HG03439 (cell line): Measurements from ENCODE around the gene SEPTIN10.
"Not testable (repeated sequence)": the region's sequence is repeated elsewhere in the genome, so short reads cannot be mapped to it uniquely, and the experiment has no call there.

Experiments
- ATAC-seq: cut with Tn5 transposase; IDR thresholded peaks from one replicate; pipeline ENCODE4 v1.9.1; 2021; ENCODE audit warnings: mild to moderate bottlenecking, moderate library complexity; ENCODE audit not compliant: unreplicated experiment

The SEPTIN10 gene

DNA sequence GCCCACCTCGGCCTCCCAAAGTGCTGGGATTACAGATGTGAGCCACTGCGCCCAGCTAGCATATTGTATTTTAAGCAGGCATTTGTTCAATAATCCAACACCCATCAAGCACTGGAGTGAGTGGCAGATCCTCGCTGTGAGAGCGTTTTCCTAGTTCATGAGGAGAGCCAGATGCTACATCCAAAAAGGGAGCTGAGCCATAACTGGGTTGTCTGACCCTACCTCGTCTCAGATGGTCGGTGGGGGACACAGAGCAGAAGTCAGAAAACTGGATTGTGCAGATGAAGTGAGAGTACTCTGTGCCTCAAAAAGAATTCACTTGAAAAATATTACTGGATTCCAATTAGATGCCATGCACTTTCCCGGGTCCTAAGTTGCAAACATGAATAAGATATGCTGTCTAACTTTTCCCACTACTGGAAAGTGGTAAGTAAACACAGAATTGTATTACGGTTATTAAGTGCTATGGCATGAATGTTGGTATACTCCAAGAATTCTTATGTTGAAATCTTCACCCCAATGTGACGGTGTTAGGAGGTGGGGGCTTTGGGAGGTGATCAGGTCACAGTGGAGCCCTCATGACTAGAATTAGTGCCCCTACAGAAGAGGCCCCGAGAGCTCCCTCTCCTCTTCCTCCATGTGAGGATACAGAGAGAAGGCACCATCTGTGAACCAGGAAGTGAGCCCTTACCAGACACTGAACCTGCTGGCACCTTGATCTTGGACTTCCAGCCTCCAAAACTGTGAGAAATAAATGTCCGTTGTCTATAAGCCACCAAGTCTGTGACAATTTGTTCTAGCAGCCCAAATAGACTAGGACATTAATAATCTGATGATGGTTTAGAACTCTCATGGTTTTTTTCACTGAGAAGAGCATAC lies 21.9 kb upstream of the SEPTIN10 start:
- no peak for ATAC-seq

DNA sequence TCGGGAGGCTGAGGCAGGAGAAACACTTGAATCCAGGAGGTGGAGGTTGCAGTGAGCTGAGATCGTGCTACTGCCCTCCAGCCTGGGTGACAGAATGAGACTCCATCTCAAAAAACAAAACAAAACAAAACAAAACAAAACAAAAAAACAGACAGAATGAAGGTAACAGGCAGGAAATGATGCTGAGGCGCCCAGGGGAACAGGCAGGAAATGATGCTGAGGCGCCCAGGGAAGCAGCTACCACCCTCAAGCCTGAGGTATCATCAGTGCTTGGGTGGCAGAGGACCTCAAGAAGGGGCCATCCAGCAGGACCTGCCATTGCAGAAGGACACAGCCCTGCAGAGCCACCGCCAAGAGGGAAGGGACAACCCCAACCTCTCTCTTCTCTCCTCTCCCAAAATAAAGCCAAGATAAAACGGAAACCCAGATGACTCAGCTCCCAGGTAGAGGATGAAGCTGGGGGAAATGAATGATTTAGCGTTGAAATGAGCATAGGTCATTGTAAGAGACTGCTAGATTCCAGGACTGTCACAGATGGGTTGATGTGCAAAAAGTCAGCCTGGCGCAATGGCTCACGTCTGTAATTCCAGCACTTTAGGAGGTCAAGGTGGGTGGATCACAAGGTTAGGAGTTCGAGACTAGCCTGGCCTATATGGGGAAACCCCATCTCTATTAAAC lies 19.7 kb upstream of the SEPTIN10 start:
- ATAC-seq: no peak

DNA sequence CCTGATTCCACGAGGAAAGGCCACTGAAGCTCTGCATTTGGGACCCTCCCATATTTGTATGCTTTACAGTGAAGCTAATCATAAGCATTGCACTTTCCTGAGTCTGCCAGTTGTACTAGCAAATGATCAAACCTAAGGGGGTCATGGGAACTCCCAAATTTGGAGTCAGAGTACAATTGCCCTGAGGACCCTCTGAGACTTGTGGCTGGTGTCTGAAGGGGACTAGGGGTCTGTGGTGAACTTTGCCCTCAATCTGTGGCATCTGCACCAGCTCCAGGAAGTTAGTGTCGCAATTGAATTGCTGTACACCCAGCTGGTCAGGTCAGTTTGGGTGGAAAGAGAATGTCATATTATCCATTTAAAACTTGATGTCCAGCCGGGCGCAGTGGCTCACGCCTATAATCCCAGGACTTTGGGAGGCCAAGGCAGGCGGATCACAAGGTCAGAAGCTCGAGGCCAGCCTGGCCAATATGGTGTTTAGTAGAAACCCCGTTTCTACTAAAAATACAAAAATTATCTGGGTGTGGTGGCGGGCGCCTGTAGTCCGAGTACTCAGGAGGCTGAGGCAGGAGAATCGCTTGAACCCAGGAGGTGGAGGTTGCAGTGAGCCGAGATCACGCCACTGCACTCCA lies 18.5 kb upstream of the SEPTIN10 start:
- ATAC-seq: no peak

DNA sequence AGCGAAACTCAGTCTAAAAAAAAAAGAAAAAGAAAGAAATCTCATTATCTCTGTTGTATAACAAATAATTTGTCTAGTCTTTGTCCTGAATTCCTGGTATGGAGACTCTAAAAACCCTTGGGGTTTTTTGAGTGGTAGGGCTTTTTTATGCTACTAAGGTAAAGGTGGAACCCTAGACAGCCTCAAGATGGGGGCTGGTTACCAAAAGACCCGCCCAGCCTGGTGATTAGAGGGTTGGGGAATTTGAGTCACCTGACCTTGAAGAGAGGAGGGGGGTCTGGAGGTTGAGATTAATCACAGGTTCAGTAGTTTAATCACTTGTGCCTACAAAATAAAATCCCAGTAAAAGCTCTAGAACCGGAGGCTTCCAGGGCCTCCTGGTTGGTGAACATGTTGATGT lies 18.0 kb upstream of the SEPTIN10 start:
- ATAC-seq: no peak

DNA sequence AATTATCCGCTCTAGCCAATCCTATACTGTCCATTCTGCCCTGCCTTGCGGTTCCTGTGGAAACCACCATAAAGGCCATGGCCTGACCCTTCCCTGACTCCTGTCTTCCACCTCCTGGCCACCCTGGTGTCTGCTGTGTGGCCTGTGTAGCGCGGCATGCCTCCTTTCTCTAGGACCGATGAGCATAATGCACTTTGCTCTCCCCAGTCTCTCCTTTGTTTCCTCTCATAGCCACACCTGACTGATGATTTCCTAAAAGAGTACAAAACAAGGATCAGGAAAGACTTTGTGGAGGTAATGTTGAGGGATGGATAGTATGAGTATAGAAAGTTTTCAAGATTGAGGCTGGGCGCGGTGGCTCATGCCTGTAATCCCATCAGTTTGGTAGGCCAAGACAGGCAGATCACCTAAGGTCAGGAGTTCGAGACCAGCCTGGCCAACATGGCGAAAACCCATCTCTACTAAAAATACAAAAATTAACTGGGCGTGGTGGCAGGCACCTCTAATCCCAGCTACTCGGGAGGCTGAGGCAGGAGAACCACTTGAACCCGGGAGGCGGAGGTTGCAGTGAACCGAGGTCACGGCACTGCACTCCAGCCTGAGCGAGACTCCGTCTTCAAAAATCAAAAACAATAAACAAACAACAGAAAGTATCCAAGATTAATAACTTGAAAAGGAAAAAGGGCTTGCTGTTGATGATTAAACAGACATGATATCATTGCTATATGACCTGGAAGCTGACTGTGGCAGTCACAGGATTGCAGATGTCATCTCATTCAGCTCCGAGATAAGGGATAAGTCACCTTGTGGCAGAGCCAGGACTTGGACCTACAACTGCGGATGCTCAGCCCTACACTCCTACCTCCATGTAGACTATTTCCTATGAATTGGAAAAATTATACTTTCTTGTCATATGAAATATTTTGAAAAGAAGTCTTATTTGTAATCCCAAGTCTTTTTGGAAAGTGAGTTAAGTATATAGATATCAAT lies 17.0 kb upstream of the SEPTIN10 start:
- no peak for ATAC-seq

DNA sequence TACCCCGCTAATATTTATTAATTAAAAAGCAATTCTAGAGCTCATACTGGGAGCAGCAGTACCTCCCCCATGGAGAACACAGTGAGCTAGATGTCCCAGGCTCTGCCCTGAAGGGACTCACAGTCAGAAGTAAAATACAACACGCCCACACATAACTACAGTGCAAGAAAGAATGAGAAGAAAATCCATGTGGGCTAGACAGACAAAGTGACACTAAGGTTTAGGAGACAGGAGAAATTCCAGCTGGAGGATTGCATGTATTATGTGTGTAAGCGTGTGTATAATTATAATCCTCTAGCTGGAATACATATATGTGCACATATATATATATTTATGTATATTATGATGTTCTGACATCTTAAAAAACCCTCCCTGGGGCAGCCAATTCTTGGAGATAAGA lies 16.1 kb upstream of the SEPTIN10 start:
- no peak for ATAC-seq

DNA sequence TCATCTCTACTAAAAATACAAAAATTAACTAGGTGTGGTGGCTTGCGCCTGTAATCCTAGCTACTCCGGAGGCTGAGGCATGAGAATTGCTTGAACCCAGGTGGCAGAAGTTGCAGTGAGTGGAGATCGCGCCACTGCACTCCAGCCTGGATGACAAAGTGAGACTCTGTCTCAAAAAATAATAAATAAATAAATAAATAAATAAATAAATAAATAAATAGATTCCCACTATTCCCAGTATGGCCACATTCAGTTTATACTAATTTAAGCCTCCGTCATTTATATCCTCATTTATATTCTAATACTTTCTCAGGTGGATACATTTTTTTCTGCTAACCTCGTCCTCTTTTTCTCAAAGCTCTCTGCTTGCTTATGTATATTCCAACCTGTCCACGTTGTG lies 14.6 kb upstream of the SEPTIN10 start:
- ATAC-seq: not testable (repeated sequence)

DNA sequence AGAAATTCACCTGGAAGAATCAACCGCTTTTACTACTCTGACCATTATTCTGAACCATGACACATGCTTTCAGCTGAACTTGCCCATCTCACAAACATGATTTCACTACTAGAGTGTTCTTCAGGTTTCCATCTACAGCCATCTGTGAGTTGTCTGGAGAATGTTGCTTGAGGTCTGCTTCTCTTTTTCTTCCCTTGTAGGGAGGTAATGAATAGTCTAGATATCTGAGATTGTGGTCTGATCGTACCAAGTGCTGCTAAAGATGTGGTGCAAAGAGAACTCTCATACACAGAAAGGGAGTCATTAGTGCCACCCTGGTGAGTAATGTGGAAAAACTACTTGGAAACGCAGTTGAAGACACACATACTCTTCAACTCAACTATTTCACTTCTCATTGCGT lies 10.6 kb upstream of the SEPTIN10 start:
- no peak for ATAC-seq

DNA sequence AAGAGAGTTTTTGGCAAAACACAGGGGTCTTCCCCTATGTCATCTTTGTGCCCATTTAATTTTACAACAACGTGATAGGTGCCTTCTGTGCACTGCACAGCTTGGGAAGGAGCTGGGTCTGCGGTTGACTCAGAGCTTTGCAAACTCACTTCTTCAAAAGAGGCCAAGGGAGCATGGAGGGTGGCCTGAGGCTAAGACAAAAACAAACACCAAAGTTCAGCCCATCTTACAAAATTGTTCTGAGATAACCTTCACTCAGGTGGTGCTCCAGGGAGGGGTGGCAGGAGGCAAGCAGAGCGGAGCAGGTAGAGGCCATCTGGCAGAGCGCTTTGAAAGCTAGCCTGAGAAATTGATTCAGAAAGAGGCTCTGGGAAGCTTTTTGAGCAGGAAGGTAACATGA lies 10.2 kb upstream of the SEPTIN10 start:
- no peak for ATAC-seq

DNA sequence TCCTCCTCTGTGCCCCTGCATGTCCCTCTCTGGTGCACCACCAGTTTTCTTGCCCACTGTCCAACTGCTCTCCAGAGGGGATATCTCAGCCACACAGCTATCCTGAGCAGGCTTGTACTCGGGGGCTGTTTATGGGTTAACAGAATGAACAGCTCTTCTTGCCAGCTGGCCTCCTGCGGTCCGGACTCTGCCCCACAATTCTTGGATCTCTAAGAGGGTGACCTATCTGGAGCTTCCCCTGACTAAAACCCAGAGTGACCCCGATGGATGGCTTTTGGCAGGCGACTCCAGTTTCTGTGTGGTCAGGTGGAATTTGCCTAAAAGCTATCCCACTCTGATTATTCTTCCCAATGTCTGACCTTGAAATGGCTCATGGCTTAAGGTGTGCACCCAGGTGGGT lies 9.5 kb upstream of the SEPTIN10 start:
- no peak for ATAC-seq

DNA sequence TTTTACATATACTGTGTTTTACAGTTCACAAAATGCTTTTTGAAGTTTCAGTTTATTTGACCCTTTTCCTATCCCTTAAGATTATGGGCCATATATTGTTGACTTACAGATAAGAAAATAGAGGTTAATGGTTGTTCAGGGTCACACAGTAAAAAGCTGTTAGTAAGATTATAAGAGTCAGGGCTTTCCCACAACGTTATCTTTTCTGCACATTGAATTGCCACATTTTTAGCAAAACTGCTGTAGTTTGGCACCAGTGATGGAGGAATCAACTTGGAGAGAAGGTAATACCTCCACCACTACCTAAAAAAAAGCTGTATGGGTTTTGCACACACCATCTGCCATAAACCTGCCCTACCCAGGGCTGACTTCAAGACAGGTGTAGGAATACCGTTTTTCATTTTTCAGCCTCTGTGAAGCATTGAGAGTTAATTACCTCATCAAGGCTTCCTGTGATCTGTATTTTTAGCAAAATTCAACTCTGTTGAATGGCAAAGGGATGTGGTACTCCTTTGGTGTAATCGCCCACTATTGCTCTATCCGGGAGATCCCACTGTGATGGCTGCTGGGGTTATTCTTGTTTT lies 5.4 kb upstream of the SEPTIN10 start:
- no peak for ATAC-seq

DNA sequence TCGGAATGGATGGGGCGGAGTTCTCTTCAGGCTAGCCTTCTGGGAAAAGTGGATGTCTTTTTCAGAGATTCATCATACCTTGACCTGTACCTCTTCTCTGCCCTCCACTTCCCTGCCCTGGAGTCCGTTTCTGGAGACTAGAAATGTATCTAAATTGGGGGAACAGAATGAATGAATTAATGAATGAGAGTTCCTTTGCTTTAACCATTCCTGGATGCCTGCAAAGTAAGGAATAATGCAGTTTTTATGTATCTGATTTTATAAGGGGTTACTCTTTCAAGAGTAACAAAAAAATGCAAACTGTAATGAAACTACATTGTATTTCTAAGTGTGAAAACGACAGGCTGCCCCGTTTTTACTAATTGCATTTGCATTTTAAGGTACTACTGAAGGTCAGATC lies 2.4 kb upstream of the SEPTIN10 start:
- no peak for ATAC-seq

DNA sequence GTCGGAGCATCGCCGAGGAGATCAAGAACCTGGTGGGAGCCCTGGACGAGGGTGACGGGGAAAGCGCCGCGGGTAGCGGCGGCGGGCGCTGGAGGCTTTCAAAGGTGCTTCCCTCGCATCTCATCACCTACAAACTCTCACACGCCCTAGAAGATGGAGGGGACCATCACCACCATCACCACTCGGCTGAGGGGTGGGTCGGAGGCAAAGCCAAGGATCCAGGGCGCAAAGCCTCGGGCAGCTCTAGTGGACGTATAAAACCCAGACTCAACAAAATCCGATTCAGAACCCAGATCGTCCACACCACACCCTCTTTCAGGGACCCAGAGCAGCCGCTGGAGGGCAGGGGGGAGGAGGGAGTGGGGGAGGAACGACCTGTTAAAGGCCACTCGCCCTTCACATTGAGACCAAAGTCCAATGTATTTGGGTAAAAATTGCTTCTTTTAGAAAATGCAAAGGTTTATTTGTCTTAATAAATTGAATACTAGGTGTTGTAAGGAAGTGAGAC lies 1.9 kb upstream of the SEPTIN10 start:
- ATAC-seq: no peak

DNA sequence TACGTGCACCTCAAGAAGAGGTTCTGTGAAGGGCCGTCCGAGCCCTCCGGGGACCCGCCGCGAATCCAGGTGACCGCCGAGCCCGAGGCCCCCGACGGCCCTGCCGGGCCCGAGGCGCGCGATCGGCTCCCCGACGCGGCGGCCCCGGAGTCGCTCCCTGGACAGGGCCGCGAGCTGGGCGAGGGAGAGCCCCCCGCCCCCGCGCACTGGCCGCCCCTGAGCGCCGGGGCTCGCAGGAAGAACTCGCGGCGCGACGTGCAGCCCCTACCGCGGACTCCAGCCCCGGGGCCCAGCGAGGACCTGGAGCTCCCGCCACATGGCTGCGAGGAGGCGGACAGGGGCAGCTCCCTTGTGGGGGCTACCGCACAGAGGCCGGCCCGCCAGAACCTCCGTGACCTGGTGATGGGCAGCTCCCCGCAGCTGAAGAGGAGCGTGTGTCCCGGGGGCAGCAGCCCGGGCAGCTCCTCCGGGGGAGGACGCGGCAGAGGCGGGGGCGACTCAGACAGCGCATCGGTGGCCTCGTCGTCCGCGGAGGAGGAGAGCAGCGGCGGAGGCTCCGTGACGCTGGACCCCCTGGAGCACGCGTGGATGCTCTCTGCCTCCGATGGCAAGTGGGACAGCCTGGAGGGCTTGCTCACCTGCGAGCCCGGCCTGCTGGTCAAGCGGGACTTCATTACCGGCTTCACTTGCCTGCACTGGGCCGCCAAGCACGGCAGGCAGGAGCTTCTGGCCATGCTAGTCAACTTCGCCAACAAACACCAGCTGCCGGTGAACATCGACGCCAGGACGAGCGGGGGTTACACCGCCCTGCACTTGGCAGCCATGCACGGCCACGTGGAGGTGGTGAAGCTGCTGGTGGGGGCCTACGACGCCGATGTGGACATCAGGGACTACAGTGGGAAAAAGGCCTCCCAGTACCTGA lies 1.2 kb upstream of the SEPTIN10 start:
- ATAC-seq: no peak

DNA sequence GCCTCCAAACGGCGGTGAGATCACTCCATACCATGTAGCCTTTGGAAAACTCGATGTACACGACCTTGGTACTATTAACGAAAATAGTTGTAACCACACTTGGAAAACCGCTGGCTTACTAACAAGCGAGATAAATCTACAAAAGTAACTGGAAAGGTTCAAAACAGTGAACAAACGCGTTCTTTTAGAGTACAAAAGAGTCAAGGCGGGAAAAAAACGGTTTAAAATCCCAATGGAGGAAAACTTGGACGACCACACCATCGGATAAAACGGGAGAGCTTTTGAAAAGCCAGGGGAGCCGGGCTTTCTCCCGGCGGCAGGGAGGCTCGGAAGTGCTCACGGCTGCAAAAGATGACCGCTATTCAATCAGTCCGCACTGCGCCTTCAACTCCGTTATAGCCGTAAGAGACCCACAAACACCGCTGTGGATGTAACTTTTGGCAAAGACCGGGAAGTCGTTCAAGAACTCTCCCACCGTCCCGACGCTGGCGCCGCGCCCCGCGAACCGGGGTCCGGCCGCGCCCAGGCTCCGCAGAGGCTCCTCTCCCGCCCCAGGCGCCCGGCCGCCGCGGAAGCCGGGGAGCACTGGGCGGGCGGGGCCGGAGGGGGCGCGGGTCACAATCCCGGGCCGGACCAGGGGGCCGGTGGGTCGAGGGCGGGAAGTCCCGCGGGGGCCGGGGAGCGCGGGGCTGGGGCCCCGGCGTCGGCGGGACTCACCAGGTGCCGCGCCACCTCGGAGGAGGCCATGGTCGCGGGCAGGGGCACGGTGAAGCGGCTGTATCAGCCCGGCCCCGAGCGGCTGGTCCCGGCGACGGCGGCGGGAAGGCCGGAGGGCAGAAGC lies 465 bp downstream of the SEPTIN10 start:
- ATAC-seq: no peak

DNA sequence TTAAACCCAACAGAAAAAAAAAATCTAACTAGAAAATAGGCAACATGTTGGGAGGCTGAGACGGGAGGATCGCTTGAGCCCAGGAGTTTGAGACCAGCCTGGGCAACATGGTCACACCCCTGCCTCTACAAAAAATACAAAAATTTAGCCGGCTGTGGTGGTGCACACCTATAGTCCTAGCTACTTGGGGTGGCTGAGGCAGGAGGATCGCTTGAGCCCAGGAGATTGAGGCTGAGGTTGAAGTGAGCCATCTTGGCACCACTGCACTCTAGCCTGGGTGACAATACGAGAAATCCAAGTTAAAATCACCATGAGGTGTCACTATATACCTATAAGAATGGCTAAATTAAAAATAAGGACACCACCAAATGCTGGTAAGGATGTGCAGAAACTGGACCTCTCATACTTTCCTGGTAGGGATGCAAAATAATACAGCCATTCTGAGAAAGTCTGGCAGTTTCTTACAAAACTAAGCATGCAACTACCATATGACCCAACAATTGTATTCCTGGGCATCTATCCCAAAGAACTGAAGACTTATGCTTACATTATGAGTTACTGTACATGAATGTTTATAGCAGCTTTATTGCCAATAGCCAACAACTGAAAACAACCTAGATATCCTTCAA lies 2.2 kb downstream of the SEPTIN10 start:
- no peak for ATAC-seq

DNA sequence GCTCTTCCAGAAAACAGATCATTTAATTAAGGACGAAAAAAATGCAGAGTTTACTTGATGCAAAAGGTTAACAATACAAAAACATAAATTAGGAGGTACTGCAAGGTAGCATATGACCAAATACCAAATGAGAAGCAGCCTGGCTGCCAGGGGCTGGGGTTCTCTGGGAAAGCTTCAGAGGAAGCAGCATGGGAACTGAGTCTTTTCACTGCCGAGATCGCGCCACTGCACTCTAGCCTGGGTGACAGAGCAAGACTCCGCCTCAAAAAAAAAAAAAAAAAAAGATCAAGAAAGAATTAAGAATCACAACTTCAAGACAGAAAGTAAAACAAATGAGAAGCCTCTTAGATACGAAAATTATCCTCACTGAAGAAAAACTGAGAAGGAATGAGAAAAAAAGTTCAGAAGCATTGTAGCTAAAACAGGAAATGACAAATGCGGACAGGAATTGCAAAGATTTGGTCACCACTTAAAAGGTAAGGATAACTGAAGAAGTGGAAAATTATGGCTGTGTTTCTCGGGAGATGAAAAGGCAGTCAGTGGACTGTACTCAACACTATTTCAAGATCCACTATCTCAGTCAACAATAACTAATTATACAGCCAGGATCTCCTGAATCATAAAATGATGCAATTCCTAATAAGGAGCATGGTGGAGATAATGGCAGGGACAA lies 4.3 kb downstream of the SEPTIN10 start:
- ATAC-seq: no peak
